ENCODE measurements around the gene CRYGS. TPM values are rescaled to one million over a fixed set of nuclear protein-coding genes. Genes with fewer than 3 reads are reported as not detected.

Gene CRYGS
- total RNA-seq (2022) (7.2 and 9.5 TPM in 2 replicates), Bru-seq, nascent RNA (percentile 83 among the genes with signal in this experiment), BruChase-seq, experiment 1, labeled RNA remaining after a 6-hour chase (percentile 77 among the genes with signal in this experiment), BruChase-seq, experiment 2, labeled RNA remaining after a 2-hour chase (percentile 89 among the genes with signal in this experiment)
- long read RNA-seq = 0 reads

DNA sequence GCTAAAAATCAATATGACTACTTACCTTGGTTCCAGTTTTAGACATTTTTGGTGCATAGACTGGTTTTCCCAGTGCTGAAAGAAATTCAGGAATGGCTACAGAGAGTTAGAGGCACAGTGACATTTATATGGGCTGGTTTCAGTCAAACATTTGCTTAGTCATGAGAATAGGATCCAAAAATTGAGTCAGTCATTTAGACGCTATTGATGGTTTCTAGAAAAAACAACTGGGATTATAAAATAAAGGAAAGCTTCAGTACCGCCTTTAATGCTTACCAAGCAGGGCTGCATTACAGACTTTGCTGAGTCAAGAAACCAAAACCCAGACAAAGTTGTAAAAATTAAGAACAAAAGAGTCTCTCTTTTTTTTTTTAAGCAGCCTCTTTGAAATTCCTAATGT, at the start of gene CRYGS:
CRYGS (minus strand) TSS at position 100 of the 400 bp plus-strand sequence; CDS start at position 46, 54 bp downstream.
- TF ChIP-seq, protein P1, sequence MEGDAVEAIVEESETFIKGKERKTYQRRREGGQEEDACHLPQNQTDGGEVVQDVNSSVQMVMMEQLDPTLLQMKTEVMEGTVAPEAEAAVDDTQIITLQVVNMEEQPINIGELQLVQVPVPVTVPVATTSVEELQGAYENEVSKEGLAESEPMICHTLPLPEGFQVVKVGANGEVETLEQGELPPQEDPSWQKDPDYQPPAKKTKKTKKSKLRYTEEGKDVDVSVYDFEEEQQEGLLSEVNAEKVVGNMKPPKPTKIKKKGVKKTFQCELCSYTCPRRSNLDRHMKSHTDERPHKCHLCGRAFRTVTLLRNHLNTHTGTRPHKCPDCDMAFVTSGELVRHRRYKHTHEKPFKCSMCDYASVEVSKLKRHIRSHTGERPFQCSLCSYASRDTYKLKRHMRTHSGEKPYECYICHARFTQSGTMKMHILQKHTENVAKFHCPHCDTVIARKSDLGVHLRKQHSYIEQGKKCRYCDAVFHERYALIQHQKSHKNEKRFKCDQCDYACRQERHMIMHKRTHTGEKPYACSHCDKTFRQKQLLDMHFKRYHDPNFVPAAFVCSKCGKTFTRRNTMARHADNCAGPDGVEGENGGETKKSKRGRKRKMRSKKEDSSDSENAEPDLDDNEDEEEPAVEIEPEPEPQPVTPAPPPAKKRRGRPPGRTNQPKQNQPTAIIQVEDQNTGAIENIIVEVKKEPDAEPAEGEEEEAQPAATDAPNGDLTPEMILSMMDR (IDR thresholded peaks at IDR 0.05; ENCODE audit: unreplicated experiment) = no peak
- Mint-ChIP-seq H3K4me3 (ENCODE audit: low read depth, unreplicated experiment) (no peak within 1 kb of the TSS), H3K4me1 (ENCODE audit: low read depth, unreplicated experiment) (peaks cover 12% of the 10 kb centered on the region), H3K9me3 (ENCODE audit: low read depth, unreplicated experiment) (no peaks in the 10 kb centered on the region), H3K36me3 (ENCODE audit: insufficient read depth, unreplicated experiment) (peaks cover 15% of the 10 kb centered on the region), H3K27me3 (ENCODE audit: unreplicated experiment) (no peaks in the 10 kb centered on the region), H3K27ac (ENCODE audit: unreplicated experiment) (no peak within 1 kb of the TSS)
- intact Hi-C loops (cut with micrococcal nuclease; ENCODE audit: unreplicated experiment) = loop anchor here (5.0 to 10.0 kb wide), 2 partner anchors 267 to 449 kb away; no protein-coding TSS in a partner anchor
- CTCF ChIA-PET = no interaction called here
- no peak for DNase-seq
- BruUV-seq (replicated peaks) = no TSS peak

DNA sequence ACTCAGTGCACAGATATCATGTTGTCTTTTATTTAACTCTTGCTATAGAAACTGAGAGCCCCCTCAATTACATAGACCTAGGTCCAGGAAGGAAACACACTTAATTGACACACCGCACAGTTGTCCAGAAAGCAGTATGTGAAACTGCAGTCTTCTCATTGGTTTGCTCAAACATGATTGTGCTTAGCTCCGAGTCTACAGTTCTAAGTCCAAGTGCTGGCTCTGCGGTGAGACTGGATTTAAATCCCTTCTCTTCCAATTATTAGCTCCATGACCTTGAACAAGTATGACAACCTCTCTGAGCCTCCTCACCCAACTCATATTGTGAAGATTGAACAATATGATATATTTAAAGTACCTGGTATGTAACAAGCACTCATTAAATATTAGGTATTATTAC, 49.7 kb upstream of the CRYGS start:
- Mint-ChIP-seq H3K27me3 (ENCODE audit: unreplicated experiment) (no peaks in the 10 kb centered on the region), H3K36me3 (ENCODE audit: insufficient read depth, unreplicated experiment) (peaks cover 11% of the 10 kb centered on the region), H3K4me1 (ENCODE audit: low read depth, unreplicated experiment) (peaks cover 70% of the 10 kb centered on the region), H3K4me3 (ENCODE audit: low read depth, unreplicated experiment) (no peak overlapping the region), H3K27ac (ENCODE audit: unreplicated experiment) (no peak overlapping the region), H3K9me3 (ENCODE audit: low read depth, unreplicated experiment) (no peaks in the 10 kb centered on the region)
- TF ChIP-seq, protein P1 (IDR thresholded peaks at IDR 0.05; ENCODE audit: unreplicated experiment) = no peak
- CTCF ChIA-PET = no interaction called here
- DNase-seq = no peak
- no TSS peak for BruUV-seq (replicated peaks)
- intact Hi-C loops (cut with micrococcal nuclease; ENCODE audit: unreplicated experiment) = no loop called here

DNA sequence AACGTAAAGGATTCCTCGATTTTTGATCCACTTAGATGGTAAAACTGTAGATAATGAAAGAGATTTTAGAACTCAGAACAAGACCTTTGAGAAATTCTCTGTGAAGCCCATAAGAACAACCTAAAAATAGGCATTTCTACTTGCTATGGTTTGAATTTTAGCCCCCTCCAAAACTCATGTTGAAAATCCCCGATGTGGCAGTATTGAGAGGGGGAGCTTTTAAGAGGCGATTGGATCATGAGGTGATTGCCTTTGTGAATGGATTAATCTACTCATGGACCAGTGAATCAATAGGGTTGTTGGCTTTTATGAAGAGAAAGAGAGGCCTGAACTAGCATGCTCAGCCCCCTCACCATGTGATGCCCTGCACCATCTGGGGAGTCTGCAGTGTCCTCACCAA, 48.5 kb upstream of the CRYGS start:
- no peak for DNase-seq
- TF ChIP-seq, protein P1 (IDR thresholded peaks at IDR 0.05; ENCODE audit: unreplicated experiment) = no peak
- intact Hi-C loops (cut with micrococcal nuclease; ENCODE audit: unreplicated experiment) = no loop called here
- Mint-ChIP-seq H3K36me3 (ENCODE audit: insufficient read depth, unreplicated experiment) (peaks cover 18% of the 10 kb centered on the region), H3K9me3 (ENCODE audit: low read depth, unreplicated experiment) (no peaks in the 10 kb centered on the region), H3K4me3 (ENCODE audit: low read depth, unreplicated experiment) (no peak overlapping the region), H3K27me3 (ENCODE audit: unreplicated experiment) (no peaks in the 10 kb centered on the region), H3K27ac (ENCODE audit: unreplicated experiment) (no peak overlapping the region), H3K4me1 (ENCODE audit: low read depth, unreplicated experiment) (peaks cover 67% of the 10 kb centered on the region)
- BruUV-seq (replicated peaks) = no TSS peak
- CTCF ChIA-PET = no interaction called here

DNA sequence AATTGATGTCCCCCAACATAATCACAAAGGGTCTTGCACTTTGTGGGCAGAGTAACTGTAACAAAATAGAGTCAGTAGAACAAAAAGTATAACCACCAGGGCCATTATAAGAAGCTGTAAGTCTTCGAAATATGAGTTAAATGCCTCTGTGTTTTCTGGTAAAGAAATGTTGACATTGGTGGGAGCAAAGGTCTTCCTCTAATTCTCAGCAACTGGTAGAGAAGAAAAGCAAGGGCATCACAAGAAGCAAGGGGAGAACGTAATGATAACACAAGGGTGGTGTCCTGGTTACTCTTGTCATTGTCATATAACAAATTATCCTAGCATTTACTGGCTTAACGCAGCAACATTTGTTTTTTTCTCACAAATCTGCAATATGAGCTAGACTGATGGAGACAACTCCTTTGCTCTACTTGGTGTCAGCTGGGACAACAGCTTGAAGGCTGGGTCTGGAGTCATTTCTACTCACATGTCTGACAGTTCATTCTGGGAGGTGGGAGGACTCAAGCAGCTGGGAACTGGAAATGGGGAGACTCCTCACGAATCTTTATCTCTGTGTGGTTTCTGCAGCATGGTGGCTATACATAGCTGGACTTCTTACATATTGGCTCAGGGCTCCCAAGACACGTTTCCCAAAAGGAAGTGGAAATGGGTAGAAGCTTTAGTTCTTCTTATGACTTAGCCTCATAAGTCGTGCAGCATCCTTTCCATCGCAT, 46.6 kb upstream of the CRYGS start:
- Mint-ChIP-seq H3K4me3 (ENCODE audit: low read depth, unreplicated experiment) (peak overlapping the region; percentile 36), H3K36me3 (ENCODE audit: insufficient read depth, unreplicated experiment) (peaks cover 29% of the 10 kb centered on the region), H3K9me3 (ENCODE audit: low read depth, unreplicated experiment) (no peaks in the 10 kb centered on the region), H3K27me3 (ENCODE audit: unreplicated experiment) (no peaks in the 10 kb centered on the region), H3K27ac (ENCODE audit: unreplicated experiment) (peak overlapping the region; percentile 64), H3K4me1 (ENCODE audit: low read depth, unreplicated experiment) (peaks cover 53% of the 10 kb centered on the region)
- intact Hi-C loops (cut with micrococcal nuclease; ENCODE audit: unreplicated experiment) = loop anchor here (1.0 kb wide), 1 partner anchor 16 kb away; no protein-coding TSS in a partner anchor
- TF ChIP-seq, protein P1 (IDR thresholded peaks at IDR 0.05; ENCODE audit: unreplicated experiment) = no peak
- no peak for DNase-seq
- CTCF ChIA-PET = interaction anchor here (0.6 to 3.6 kb wide), 14 partner anchors 9 to 649 kb away, joined by 3 to 61 read pairs (median 6); partner anchors contain the start of genes AHSG and DNAJB11
- BruUV-seq (replicated peaks) = no TSS peak
